H9 (cell line): ENCODE data around the gene HRC. TPM values are rescaled to one million over a fixed set of nuclear protein-coding genes. Genes with fewer than 3 reads are reported as not detected.

Source experiments
- DNase-seq: peaks from one replicate; pipeline ENCODE4 v3.0.0-alpha.2; 2017
- H2AFZ ChIP-seq: one replicate; pipeline ENCODE4 v1.6.1; 2013; ENCODE audit warnings: mild to moderate bottlenecking, low read length, control low read depth, moderate library complexity
- H2AK5ac ChIP-seq: 2 replicates; pipeline ENCODE4 v1.6.1; 2013; ENCODE audit warnings: low read length, control low read depth, mixed read lengths; ENCODE audit not compliant: insufficient read length
- H2BK120ac ChIP-seq: one replicate; pipeline ENCODE4 v1.6.1; 2013; ENCODE audit warnings: low read depth, mild to moderate bottlenecking, low read length, control low read depth, inconsistent platforms; ENCODE audit not compliant: poor library complexity, severe bottlenecking
- H2BK12ac ChIP-seq: 2 replicates; pipeline ENCODE4 v1.6.1; 2013; ENCODE audit warnings: low read length, control low read depth, mixed read lengths, low read depth; ENCODE audit not compliant: insufficient read length
- H2BK15ac ChIP-seq: 2 replicates; pipeline ENCODE4 v1.6.1; 2013; ENCODE audit warnings: low read depth, low read length, control low read depth
- H2BK20ac ChIP-seq: one replicate; pipeline ENCODE4 v1.6.1; 2013; ENCODE audit warnings: low read depth, mild to moderate bottlenecking, low read length, control low read depth, inconsistent platforms; ENCODE audit not compliant: poor library complexity, severe bottlenecking
- H2BK5ac ChIP-seq: 2 replicates; pipeline ENCODE4 v1.6.1; 2013; ENCODE audit warnings: low read length, control low read depth, mixed read lengths; ENCODE audit not compliant: insufficient read length
- H3K14ac ChIP-seq: 2 replicates; pipeline ENCODE4 v1.6.1; 2013; ENCODE audit warnings: low read length, control low read depth; ENCODE audit not compliant: insufficient read depth
- H3K18ac ChIP-seq: 2 replicates; pipeline ENCODE4 v1.6.1; 2013; ENCODE audit warnings: low read depth, mild to moderate bottlenecking, mixed read lengths, low read length, control low read depth; ENCODE audit not compliant: insufficient read length
- H3K23ac ChIP-seq: 2 replicates; pipeline ENCODE4 v1.6.1; 2013; ENCODE audit warnings: low read length, control low read depth, mixed read lengths, low read depth; ENCODE audit not compliant: insufficient read length
- H3K23me2 ChIP-seq: 2 replicates; pipeline ENCODE4 v1.6.1; 2013; ENCODE audit warnings: low read depth, mild to moderate bottlenecking, mixed read lengths, low read length, control low read depth; ENCODE audit not compliant: insufficient read length, poor library complexity, severe bottlenecking
- H3K27ac ChIP-seq: 2 replicates; pipeline ENCODE4 v1.5.1; 2013; ENCODE audit warnings: low read length, control low read depth, mixed read lengths, low read depth; ENCODE audit not compliant: insufficient read length
- H3K27me3 ChIP-seq: 2 replicates; pipeline ENCODE4 v1.6.1; 2013; ENCODE audit warnings: low read length, control low read depth, inconsistent platforms; ENCODE audit not compliant: insufficient read depth
- H3K4ac ChIP-seq: 2 replicates; pipeline ENCODE4 v1.6.1; 2013; ENCODE audit warnings: low read depth, mild to moderate bottlenecking, control low read depth, inconsistent platforms, low read length, moderate library complexity
- H3K4me1 ChIP-seq: 2 replicates; pipeline ENCODE4 v1.6.1; 2013; ENCODE audit warnings: low read length, control low read depth, inconsistent platforms; ENCODE audit not compliant: insufficient read depth
- H3K4me2 ChIP-seq: 2 replicates; pipeline ENCODE4 v1.6.1; 2013; ENCODE audit warnings: low read length, control low read depth, mixed read lengths; ENCODE audit not compliant: insufficient read length, insufficient read depth
- H3K56ac ChIP-seq: 2 replicates; pipeline ENCODE4 v1.6.1; 2013; ENCODE audit warnings: low read depth, mild to moderate bottlenecking, mixed read lengths, low read length, control low read depth; ENCODE audit not compliant: insufficient read length
- H3K79me1 ChIP-seq: 2 replicates; pipeline ENCODE4 v1.6.1; 2013; ENCODE audit warnings: low read depth, mild to moderate bottlenecking, moderate library complexity, low read length, control low read depth, inconsistent platforms; ENCODE audit not compliant: insufficient read depth, poor library complexity, severe bottlenecking
- H3K79me2 ChIP-seq: 2 replicates; pipeline ENCODE4 v1.6.1; 2013; ENCODE audit warnings: low read length, control low read depth, inconsistent platforms; ENCODE audit not compliant: insufficient read depth
- H3K9ac ChIP-seq: 2 replicates; pipeline ENCODE4 v1.6.1; 2013; ENCODE audit warnings: low read length, control low read depth, mixed read lengths; ENCODE audit not compliant: insufficient read length; ENCODE audit errors: extremely low read depth
- H3K9me3 ChIP-seq: one replicate; pipeline ENCODE4 v1.6.1; 2013; ENCODE audit warnings: low read depth, low read length, inconsistent platforms; ENCODE audit not compliant: control insufficient read depth
- H3T11ph ChIP-seq: one replicate; pipeline ENCODE4 v1.6.1; 2013; ENCODE audit warnings: mild to moderate bottlenecking, low read length, control low read depth, inconsistent platforms
- H4K20me1 ChIP-seq: one replicate; pipeline ENCODE4 v1.6.1; 2013; ENCODE audit not compliant: control insufficient read depth, insufficient read length, insufficient read depth
- H4K5ac ChIP-seq: 2 replicates; pipeline ENCODE4 v1.6.1; 2013; ENCODE audit warnings: low read depth, mild to moderate bottlenecking, mixed read lengths, low read length, control low read depth; ENCODE audit not compliant: insufficient read length
- H4K8ac ChIP-seq: replicated peaks from 2 replicates; pipeline ENCODE4 v1.6.1; 2013; ENCODE audit warnings: low read length, control low read depth, mixed read lengths, low read depth; ENCODE audit not compliant: insufficient read length
- H4K91ac ChIP-seq: 2 replicates; pipeline ENCODE4 v1.6.1; 2013; ENCODE audit warnings: low read depth, mild to moderate bottlenecking, moderate library complexity, mixed read lengths, low read length, control low read depth; ENCODE audit not compliant: insufficient read length
- H3K27ac Mint-ChIP-seq, 3 experiments: 2 replicates in 2 of 3; 3 replicates in 1 of 3; pipeline ENCODE4 v1.8.0; 2020 to 2021; ENCODE audit warnings: mixed read lengths in 3 of 3, mild to moderate bottlenecking in 1 of 3, moderate library complexity in 1 of 3
- H3K27me3 Mint-ChIP-seq: 2 replicates; pipeline ENCODE4 v1.8.0; 2021; ENCODE audit warnings: low read depth, mild to moderate bottlenecking, moderate library complexity, mixed read lengths
- H3K36me3 Mint-ChIP-seq, 3 experiments: 2 replicates in 2 of 3; 3 replicates in 1 of 3; pipeline ENCODE4 v1.8.0; 2020 to 2021; ENCODE audit warnings: low read depth in 3 of 3, mixed read lengths in 3 of 3; ENCODE audit not compliant: insufficient read depth in 1 of 3
- H3K4me1 Mint-ChIP-seq, 2 experiments: 2 replicates each; pipeline ENCODE4 v1.8.0; 2020; ENCODE audit warnings: mixed read lengths in 2 of 2
- H3K4me3 Mint-ChIP-seq, 2 experiments: 2 replicates in 1 of 2; 3 replicates in 1 of 2; pipeline ENCODE4 v1.8.0; 2020 to 2021; ENCODE audit warnings: mild to moderate bottlenecking in 2 of 2, mixed read lengths in 2 of 2, moderate library complexity in 1 of 2
- H3K9me3 Mint-ChIP-seq, 2 experiments: 2 replicates in 1 of 2; 3 replicates in 1 of 2; pipeline ENCODE4 v1.8.0; 2020; ENCODE audit warnings: mild to moderate bottlenecking in 2 of 2, mixed read lengths in 2 of 2, moderate library complexity in 1 of 2
- WGBS: extraction: QIAGEN DNeasy Blood & Tissue Kit; methylation state at CpG from one replicate; pipeline ENCODE4 v1.1.7; 2013; ENCODE audit warnings: missing lambda C conversion rate, low lambda C conversion rate, mixed read lengths; ENCODE audit not compliant: insufficient read length; ENCODE audit errors: extremely low coverage; 5-methylcytosine and 5-hydroxymethylcytosine counted together
- total RNA-seq: library from RNA; stranded (reverse); gene quantifications from 2 replicates; pipeline ENCODE4 v1.2.1, GENCODE V29; 2021
- TF ChIP-seq, protein P1 (sequence below): fragments of 200-600 bp; sonication (generic); conservative IDR thresholded peaks from 3 replicates; pipeline ENCODE4 v1.8.0; 2021; ENCODE audit warnings: antibody characterized with exemption, mild to moderate bottlenecking

HRC gene
- total RNA-seq, 1 experiment from 2014 or later = 1.8 TPM

DNA sequence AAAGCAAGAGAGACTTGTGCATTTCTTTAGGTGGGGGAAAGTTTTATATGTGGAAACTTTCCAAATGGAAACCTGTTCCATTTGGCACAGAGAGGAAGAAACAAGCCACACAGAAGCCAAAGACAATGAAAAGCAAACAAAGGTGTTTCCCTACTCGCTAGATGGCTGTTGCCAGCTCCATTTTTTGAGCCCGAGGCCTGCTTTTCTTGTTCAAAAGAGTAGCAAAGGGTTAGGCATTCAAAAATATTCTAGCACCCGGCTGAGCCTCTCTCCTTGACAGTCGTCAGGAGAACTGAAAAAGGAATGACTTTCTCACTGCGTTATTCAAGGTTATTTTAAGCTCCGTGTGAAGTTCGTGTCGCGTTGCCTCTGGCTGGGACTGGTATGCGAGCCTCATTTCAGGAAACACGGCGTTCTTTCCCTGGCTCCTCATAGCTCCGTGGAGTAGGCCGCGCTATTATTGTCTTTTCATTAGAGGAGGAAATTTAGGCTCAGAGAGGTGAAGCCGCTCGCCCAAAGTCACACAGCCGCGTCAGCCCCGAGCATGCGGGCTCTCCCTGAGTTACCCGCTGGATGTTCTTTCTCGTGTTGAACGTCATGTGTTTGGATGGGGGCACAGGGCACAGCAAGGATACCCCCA, 10.0 kb upstream of the HRC start:
- Histone ChIP-seq H4K8ac (no peak overlapping the region), H3K4me2 (no peak overlapping the region), H3K23me2 (no peaks in the 10 kb centered on the region), H3T11ph (no peak overlapping the region), H3K4ac (no peak overlapping the region), H3K23ac (no peak overlapping the region), H3K27ac (no peak overlapping the region), H4K91ac (no peak overlapping the region), H2BK20ac (no peak overlapping the region), H3K27me3 (no peaks in the 10 kb centered on the region), H2AFZ (no peak overlapping the region), H3K4me1 (no peaks in the 10 kb centered on the region), H4K20me1 (no peaks in the 10 kb centered on the region), H2BK5ac (no peak overlapping the region), H3K9ac (no peak overlapping the region), H3K9me3 (no peaks in the 10 kb centered on the region), H4K5ac (no peak overlapping the region), H2BK12ac (no peak overlapping the region), H3K18ac (no peak overlapping the region), H3K79me2 (no peaks in the 10 kb centered on the region), H3K79me1 (no peaks in the 10 kb centered on the region), H2BK15ac (no peak overlapping the region), H2AK5ac (no peak overlapping the region), H2BK120ac (no peak overlapping the region), H3K56ac (no peak overlapping the region), H3K14ac (no peak overlapping the region)
- no CpG with 5 or more reads among the region's 24 CpGs for WGBS
- Mint-ChIP-seq H3K4me3 (peak overlapping the region in 1 of 2 experiments; percentile 74; a peak in 3 of 5 replicates), H3K4me1 (peaks cover 3 to 12% of the 10 kb centered on the region in 2 experiments; a peak in 3 of 4 replicates), H3K36me3 (peaks cover 0 to 4% (median 0%) of the 10 kb centered on the region in 3 experiments; a peak in 1 of 7 replicates), H3K9me3 (no peaks in the 10 kb centered on the region), H3K27me3 (no peaks in the 10 kb centered on the region; the same call in none of the 2 replicates), H3K27ac (peak overlapping the region in 1 of 3 experiments; percentile 11; a peak in 2 of 7 replicates)
- TF ChIP-seq, protein P1, sequence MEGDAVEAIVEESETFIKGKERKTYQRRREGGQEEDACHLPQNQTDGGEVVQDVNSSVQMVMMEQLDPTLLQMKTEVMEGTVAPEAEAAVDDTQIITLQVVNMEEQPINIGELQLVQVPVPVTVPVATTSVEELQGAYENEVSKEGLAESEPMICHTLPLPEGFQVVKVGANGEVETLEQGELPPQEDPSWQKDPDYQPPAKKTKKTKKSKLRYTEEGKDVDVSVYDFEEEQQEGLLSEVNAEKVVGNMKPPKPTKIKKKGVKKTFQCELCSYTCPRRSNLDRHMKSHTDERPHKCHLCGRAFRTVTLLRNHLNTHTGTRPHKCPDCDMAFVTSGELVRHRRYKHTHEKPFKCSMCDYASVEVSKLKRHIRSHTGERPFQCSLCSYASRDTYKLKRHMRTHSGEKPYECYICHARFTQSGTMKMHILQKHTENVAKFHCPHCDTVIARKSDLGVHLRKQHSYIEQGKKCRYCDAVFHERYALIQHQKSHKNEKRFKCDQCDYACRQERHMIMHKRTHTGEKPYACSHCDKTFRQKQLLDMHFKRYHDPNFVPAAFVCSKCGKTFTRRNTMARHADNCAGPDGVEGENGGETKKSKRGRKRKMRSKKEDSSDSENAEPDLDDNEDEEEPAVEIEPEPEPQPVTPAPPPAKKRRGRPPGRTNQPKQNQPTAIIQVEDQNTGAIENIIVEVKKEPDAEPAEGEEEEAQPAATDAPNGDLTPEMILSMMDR = no peak
- no peak for DNase-seq
